Activated CD4-positive, alpha-beta T cell treated with anti-CD3 and anti-CD28 coated beads, Interleukin-2, amount 10 ng/mL, durations not matched to agents 7 days and 5 days (primary cell): ENCODE measurements around the gene LEAP2. TPM values are rescaled to one million over a fixed set of nuclear protein-coding genes. Genes with fewer than 3 reads are reported as not detected.

Experiments
- total RNA-seq, 2 experiments: library from RNA; stranded (reverse); gene quantifications; one replicate each; pipeline ENCODE4 v1.2.3, GENCODE V29; 2021

LEAP2 gene
- total RNA-seq, 2 experiments from 2014 or later: 3.2 to 3.8 TPM

Other genes starting within 250 kb of the LEAP2 start
- 1 to 10 TPM; 2.5 to 2.8 TPM for gene IL13, start 215.5 kb upstream of the LEAP2 start, total RNA-seq
- not detected for gene IL4, start 199.7 kb upstream of the LEAP2 start, total RNA-seq
- gene KIF3A, start 136.1 kb upstream of the LEAP2 start, total RNA-seq: 1 to 10 TPM; 7.5 TPM
- gene CCNI2, start 126.2 kb upstream of the LEAP2 start, total RNA-seq: 1 to 10 TPM; 5.5 to 6.2 TPM
- gene SEPTIN8, start 96.4 kb upstream of the LEAP2 start, total RNA-seq: 10 to 100 TPM; 20.5 to 21.6 TPM
- gene SOWAHA, start 60.4 kb upstream of the LEAP2 start, total RNA-seq: not detected
- under 1 TPM; 0.42 to 0.98 TPM for gene SHROOM1, start 43.0 kb upstream of the LEAP2 start, total RNA-seq
- under 1 TPM; 0.87 to 0.89 TPM for gene GDF9, start 7.2 kb upstream of the LEAP2 start, total RNA-seq
- gene UQCRQ, start 7.0 kb upstream of the LEAP2 start, total RNA-seq: 100 to 1,000 TPM; 304 to 328 TPM
- 10 to 100 TPM; 33.9 to 40.0 TPM for gene AFF4, start 90.0 kb downstream of the LEAP2 start, total RNA-seq
- 10 to 100 TPM; 27.8 to 31.9 TPM for gene ZCCHC10, start 152.9 kb downstream of the LEAP2 start, total RNA-seq
- gene HSPA4, start 178.3 kb downstream of the LEAP2 start, total RNA-seq: 10 to 100 TPM; 89.5 to 95.4 TPM